Stimulated activated CD4-positive, alpha-beta T cell treated with anti-CD3 and anti-CD28 coated beads, Interleukin-15, amount 100 ng/mL, for 24 hours (primary cell): ENCODE data around the gene FAM110C.
"Not testable (repeated sequence)": the region's sequence is repeated elsewhere in the genome, so short reads cannot be mapped to it uniquely, and the experiment has no call there.

Experiments
- DNase-seq: peaks from one replicate; pipeline ENCODE4 v3.0.0-alpha.2; 2020

Gene FAM110C

DNA sequence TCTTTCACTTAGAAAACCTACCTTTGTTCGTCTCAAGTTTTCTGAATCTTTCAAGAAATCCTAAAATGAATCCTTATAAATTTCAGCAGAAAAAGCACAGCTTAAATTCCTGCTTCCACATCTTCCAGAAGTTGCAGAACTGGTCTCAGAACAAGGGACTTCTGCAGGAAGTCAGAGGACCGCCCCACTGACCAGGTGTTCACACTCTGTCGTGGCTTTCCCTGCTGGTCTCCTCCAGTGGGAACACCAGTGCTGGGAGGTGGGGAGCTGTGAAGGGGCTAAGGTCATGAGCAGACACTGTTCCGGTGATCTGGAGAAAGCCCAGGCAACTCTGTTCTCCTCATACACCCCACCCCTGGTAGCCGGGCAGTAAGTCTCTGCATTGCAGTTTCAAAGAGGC lies 3.5 kb downstream of the FAM110C start:
- no peak for DNase-seq

DNA sequence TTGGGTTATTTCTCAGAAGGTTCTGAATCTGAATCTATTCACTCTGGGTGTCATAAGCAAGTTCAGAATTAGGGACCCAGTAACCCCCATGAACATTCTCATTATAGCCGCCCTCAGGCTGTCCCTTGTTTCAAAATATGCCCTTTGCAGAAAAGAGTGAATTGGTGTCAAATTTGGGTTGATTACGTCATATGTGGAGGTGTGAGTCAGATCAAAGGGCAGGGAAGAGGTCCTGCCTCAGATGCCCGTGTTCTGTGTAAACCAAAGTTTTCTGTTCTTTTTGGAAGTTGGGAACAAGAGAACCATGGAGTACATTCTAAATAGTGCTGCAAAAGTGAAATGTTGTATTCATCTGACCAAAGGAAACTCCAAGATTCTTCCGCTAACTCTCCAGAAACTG lies 5.8 kb downstream of the FAM110C start:
- DNase-seq, result no peak

DNA sequence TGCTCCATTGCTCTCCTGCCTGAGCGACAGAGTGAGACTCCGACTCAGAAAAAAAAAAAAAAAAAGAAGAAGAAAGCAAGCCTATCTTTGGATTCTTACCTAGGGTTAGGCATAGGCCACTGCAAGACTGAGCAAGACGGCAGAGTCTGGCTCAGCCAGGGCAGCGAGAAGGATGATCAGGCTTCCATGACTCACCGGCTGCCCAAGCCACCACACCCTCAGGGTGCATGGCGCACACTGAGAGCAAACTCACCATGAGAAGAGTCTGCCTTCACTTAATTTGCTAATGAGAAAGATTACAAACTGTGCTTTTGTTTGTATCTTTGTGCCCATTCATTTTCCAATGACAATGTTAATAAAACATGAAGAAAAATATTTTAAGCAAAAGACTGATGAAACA lies 8.2 kb downstream of the FAM110C start:
- DNase-seq, result no peak

DNA sequence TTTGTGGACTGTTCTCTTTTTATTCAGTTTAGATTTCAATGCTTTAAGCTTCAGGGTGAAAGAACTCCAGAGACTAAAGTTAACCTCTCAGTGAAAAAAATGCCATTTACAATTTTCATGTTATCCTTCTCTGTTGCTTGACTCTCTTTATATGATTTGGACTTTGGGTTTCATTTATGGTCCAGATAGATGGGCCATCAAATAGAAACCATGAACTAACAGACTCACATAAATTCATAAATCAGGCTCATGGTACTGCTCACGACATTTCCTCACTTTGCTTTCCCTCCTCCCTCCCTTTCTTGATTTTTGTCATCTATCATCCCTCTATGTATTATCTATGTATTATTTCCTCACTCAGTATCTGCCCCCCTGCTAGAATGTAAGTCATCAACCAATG lies 10.0 kb downstream of the FAM110C start:
- no peak for DNase-seq

DNA sequence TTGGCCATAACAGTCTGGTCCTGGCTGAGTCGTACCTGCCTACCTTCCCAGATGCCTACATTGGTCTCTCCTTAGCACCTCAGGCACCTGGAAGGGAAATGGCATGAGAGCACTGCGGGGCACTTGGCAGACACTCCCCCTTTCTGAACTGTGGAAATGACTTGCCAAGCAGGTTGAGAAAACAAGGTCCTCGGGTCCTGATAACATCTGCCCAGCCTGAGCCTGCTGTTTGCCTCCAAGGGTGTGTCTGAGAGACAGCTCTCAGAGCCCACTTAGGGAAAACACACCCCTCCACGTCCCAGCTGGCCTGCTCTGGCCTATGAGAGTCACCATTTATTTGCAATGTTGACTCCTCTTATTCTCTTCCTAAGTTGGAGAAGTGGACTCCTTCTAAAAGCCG lies 10.5 kb downstream of the FAM110C start:
- DNase-seq, result no peak

DNA sequence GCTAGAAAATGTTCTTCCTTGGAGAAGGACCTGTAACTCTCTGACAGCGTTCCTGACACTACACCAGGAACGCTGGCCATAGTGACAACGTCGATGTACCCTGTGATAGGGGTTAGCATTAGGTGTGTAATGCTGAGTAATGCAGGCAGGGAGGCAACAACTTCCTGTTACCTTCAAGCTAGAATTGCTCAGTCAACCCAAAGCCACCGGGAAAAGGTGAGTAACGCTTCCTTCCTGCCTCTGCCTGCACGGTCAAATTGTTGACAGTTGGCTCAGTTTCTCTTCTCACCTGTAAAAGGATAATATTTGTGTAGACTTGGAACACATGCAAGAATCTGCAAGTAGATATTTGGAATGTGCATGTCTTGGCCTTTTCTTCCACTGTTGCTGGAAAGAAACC lies 12.7 kb downstream of the FAM110C start:
- DNase-seq, result peak; percentile 66

DNA sequence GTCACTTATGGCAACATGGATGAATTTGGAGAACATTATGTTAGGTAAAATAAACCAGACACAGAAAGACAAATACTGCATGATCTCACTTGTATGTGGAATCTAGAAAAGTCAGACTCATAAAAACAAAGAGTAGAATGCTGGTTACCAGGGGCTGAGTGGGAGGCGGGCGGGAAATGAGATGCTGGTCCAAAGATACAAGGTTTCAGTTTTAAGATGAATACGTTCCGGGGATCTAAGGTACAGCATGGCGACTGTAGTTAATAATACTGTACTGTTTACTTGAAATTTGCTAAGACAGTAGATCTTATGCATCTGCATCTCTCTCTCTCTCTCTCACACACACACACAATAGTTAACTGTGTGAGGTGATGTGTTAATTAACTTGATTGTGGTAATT lies 14.2 kb downstream of the FAM110C start:
- DNase-seq, result peak; percentile 66

DNA sequence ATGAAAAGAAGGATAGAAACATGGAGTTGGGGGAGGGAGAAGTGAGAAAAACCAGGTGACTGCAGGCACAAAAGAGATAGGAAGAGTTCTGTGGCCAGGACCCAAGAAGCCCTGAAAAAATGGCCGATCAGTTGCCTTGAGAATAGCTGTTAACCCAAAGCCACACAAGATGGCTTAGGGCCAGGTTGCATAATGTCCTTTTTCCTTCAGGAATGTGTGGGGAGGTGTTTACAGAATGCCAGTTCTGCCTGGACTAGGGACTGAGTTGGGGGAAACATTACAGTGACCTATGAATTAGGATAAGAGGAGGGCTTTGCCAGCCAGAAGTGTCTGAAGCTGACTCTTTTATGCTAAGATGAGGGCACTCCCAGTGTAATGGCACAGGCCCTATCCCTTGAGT lies 17.1 kb downstream of the FAM110C start:
- no peak for DNase-seq

DNA sequence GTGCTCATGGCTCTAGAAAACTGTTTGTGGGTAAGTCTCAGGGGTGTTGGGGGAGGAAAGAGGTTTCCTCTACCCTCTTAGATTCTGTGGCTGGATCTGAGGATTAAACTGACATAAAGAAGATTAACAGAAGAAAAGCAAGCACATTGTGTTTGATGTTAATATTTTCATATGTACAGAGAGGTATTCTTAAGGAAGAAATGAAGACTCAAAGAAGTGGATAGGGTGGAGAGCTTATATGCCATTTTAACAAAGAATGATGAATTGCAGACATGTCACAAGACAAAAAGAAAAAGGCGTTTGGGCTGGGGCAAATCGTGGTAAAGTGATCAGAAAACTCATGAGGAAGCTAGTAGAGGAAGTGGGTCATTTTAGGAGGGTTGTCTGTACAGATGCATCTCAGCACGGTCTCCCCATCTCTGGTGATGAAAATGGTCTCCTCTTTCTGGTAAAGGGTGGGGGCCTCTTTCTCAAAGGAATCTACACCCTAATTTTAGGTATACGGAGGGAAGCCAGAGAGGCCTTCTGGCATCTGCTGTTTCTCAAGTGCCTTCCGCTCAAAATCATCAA lies 17.8 kb downstream of the FAM110C start:
- no peak for DNase-seq

DNA sequence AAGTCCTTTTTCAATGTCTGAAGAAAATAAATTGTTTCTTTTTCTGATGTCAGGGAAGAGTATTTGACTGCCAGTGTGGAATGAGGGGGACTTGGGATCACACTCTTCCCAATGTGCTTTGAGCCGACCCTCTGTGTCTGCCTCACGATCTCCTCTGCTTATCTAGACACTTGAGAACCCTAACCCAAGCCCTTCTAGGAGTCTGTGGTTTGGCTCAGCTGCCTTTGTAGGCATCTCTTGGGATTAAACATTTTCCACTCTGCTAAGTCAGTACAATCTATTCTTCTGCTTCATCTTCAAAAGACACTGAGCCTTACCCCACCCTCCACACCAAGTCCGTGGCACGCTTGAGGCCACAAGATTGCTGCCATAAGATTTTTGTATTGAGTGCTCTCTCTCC lies 19.4 kb downstream of the FAM110C start:
- no peak for DNase-seq

DNA sequence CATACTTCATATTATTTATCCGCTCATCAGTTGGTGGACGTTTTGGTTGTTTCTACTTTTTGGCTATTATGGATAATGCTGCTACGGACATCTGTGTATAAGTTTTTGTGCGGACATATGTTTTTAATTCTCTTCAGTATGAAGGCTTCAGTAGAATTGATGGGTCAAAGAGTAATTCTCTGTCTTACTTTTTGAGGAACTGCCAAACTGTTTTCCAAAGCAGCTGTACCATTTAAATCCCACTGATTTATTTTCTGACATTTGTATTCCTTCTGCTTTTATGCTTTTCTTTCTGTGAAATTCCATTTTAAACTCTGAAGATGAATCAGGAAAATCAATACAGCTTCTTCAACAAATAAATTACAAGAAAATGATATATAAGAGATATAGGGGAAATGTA lies 20.8 kb downstream of the FAM110C start:
- no peak for DNase-seq

DNA sequence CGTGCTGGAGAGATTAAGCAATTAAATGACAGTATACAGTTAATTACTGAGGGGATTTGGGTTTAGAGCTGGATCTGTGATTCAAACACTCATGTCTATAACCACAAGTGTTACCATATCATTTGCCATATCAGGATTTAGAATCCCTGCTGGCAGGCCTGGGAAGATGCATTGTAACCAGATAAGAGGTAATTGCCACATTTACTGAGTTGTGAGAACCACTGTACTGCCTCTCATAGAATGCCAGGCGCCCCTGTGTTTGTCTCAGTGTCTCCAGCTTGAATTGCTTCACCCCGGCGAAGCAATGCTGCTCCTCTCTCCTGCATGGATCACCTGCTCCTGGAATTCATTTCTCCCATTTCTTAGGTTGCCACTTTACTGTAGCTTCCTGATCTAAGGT lies 21.7 kb downstream of the FAM110C start:
- not testable (repeated sequence) for DNase-seq

DNA sequence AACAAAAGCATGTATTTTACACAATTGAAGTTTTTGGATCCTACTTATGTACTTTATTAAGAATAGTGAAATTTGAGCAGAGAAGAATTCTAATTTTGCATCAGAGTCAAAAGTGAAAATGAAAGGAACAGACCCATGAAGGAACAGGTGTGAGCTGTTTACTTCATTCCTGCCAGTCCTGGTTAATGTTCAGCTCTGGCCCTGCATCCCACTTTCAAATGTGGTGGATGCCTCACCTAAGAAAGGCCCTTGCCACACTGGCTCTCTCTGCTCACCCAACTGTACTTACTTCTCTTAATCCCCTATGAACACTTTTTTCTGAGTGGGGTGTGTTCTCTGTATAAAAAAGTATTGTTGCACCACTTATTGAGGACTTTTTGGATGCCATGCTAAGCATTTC lies 22.2 kb downstream of the FAM110C start:
- no peak for DNase-seq

DNA sequence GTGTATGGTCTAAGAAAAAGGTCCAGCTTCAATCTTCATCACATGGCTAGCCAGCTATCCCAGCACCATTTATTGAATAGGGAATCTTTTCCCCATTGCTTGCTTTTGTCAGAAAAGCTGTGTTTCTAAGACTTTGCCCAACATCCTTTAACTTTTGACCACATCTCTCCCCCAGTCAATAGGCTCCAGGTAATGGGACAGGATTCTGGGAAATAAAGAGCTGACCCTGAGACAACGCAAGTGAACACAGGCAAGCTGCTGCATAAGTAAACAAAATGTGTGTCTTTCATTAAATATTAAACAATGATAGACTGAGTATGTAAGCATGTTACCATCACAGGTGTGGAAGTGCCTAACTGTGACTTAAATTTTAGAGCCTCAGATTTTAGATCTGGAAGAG lies 23.0 kb downstream of the FAM110C start:
- DNase-seq, result no peak

DNA sequence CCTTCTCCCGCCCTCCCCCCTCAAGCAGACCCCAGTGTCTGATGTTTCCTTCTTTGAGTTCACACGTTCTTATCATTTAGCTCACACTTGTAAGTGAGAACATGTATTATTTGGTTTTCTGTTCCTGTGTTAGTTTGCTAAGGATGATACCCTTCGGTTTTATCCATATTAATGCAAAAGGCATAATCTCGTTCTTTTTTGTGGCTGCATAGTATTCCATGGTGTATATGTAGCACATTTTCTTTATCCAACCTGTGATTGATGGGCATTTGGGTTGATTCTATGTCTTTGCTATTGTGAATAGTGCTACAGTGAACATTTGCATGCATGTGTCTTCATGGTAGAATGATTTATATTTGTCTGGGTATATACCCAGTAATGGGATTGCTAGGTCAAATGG lies 24.1 kb downstream of the FAM110C start:
- not testable (repeated sequence) for DNase-seq

DNA sequence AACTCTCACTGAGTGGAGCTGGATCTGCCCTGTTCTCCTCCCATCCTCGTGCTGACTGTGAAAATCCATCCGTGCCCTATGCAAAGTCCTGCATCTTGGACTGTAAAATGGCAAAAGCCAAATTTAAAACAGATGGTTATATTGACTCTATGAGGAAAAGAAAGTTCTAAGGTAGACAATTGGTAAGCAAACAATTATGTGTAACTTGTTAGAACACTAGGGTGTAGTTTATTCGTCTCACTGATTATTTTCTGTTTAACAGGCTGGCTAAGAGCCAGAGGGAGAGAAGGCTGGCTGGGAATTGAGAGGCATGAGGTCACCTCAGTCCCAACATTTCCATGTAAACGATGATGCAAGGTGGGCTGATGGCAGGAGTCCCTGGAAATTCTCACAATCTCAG lies 26.0 kb downstream of the FAM110C start:
- DNase-seq, result not testable (repeated sequence)

DNA sequence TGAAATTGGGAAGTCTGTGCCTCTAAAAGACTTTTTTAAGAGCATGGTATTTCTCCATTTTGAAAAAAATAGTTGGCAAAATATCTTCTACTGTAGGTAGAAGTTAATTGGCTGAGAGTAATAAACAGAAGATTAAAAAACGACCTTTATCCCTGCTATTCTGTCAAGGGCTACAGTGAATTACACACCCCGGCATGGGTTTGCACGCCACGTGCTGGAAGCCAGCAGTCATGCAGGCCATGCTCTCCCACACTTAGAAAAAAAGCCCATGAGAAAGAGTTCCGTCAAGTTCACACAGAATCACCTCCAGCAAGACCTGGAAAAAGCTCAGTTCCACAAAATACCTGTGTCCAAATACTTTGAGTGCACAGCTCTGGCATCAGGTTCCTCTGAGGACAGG lies 26.8 kb downstream of the FAM110C start:
- DNase-seq, result no peak

DNA sequence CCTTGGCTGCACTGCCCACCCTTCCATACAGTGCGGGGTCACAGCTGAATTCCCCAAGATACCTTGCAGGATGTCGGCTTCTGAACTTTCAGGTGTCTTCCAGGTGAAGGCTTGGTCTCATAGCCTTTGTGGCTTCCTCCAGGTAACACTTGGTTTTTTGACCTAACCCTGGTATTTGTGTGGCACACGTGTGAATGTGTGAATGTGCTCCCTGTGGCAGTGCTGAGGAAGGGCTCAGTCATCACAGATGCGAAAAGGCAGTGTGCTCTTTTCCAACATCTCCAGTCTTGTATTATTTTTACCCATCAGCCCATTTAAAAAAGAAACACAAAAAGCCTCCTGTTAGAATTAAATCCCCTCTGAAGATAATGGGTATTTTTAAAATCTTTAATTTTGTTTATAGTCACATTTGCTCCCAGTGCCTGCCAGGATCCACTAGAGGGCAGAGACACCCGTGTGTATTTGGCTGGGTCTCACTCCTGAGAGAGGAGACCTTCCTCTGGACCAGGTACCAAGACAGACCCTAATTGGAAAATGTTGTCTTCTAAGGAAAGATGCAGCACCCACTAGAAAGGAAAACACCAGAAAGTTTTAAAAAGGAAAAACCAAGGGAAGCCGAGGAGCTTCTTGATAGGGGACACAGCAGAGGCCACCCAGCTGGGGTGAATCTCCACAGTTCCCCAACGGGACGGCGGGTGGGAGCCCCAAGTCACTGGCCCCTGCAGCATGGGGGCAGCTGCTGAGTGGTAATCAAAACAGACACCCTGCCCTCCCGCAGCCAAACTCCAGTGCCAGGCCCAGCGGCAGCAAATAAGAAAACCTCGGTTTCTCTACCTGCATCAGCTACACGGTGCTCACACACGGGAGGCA lies 27.7 kb downstream of the FAM110C start:
- DNase-seq, result no peak

DNA sequence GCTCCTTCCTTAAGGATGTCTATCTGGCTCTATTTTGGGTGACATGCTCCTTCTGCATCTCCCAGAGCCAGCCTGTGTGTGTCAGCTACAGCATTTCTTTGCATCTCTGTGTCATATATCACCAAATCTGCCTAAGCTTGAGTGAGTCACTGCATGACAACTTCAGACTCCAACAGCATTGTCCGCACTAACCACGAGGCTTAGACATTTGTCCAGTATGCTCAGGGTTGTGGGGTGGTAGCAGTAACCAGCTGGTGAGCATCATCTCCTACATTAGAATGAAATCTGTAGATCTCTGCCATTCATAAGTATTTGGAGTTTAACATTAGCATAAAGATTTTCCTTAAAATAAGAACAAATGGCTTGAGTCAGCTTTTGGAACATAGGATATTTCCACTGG lies 30.4 kb downstream of the FAM110C start:
- DNase-seq, result not testable (repeated sequence)

DNA sequence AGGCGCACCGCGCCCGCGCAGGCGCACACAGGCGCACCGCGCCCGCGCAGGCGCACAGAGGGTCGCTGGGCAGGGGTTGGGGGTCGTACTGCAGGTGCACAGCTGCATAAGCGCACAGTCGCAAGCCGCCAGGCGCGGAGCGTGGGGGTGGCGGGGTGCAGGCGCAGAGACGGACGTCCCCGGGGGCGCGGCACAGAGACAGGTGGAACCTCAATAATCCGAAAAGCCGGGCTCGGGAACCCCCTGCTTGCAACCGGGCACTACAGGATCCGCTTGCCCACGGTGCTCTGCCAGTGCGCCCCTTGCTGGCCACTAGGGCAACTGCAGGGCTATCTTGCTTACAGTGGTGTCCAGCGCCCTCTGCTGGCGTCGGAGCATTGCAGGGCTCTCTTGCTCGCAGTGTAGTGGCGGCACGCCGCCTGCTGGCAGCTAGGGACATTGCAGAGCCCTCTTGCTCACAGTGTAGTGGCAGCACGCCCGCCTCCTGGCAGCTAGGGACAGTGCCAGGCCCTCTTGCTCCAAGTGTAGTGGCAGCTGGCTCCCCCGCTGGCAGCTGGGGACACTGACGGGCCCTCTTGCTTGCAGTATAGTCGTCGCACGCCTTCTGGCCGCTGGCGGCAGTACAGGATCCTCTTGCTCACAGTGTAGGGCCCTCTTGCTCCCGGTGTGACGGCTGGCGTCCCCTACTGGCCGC lies 34.9 kb downstream of the FAM110C start:
- DNase-seq, result peak; percentile 80

DNA sequence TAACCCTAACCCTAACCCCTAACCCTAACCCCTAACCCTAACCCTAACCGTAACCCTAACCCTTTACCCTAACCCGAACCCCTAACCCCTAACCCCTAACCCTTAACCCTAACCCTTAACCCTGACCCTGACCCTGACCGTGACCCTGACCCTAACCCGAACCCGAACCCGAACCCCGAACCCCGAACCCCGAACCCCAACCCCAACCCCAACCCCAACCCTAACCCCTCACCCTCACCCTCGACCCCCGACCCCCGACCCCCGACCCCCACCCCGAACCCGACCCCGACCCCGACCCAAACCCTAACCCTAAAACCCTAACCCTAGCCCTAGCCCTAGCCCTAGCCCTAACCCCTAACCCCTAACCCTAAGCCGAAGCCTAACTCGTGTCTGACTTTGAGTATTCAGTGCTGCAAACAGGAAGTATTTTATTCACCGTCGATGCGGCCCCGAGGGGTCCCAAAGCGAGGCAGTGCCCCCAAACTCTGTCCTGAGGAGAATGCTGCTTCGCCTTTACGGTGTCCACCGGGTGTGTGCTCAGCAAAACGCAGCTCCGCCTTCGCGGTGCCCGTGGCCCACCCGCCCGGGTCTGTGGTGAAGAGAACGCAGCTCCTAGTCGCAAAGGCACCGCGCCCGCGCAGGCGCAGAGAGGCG lies 36.0 kb downstream of the FAM110C start:
- DNase-seq, result no peak
